Left lung (tissue), 10 donors: ENCODE measurements around the gene MYRFL. TPM values are rescaled to one million over a fixed set of nuclear protein-coding genes. Genes with fewer than 3 reads are reported as not detected.

Experiments used
- ATAC-seq: fragments of 200-7000 bp; cut with Tn5 transposase; one replicate; pipeline ENCODE4 v1.9.1; 2020; ENCODE audit warnings: moderate library complexity
- DNase-seq, 4 donors: peaks; one replicate each; pipeline ENCODE4 v3.0.0-alpha.2; 2013 to 2020
- H3K27ac ChIP-seq, 2 donors: fragments of 200-600 bp; sonication (generic) in 1 of 2; one replicate each; pipeline versions ENCODE4 v1.5.0 to v1.8.0; 2020 to 2021
- H3K27me3 ChIP-seq, 2 donors: fragments of 200-600 bp; sonication (generic) in 1 of 2; one replicate each; pipeline versions ENCODE4 v1.5.0 to v1.8.0; 2020 to 2021
- H3K36me3 ChIP-seq, 2 donors: fragments of 200-600 bp; sonication (generic) in 1 of 2; one replicate each; pipeline versions ENCODE4 v1.5.0 to v1.8.0; 2020 to 2021
- H3K4me1 ChIP-seq, 2 donors: fragments of 200-600 bp; one replicate each; pipeline ENCODE4 v1.8.0; 2021
- H3K4me3 ChIP-seq, 2 donors: fragments of 200-600 bp; sonication (generic) in 1 of 2; one replicate each; pipeline versions ENCODE4 v1.5.0 to v1.8.0; 2020 to 2021; ENCODE audit warnings: mild to moderate bottlenecking in 1 of 2
- H3K9me3 ChIP-seq, 2 donors: fragments of 200-600 bp; sonication (generic) in 1 of 2; one replicate each; pipeline versions ENCODE4 v1.5.0 to v1.8.0; 2020 to 2021
- CTCF ChIP-seq, 2 donors: fragments of 200-600 bp; sonication (generic) in 1 of 2; IDR thresholded peaks; one replicate each; pipeline versions ENCODE4 v1.5.0 to v1.8.0; 2021; ENCODE audit warnings: antibody characterized with exemption in 2 of 2
- intact Hi-C, 2 donors: fragments of 100-400 bp; cut with DNase I; formaldehyde crosslinking; loops; one replicate each; pipeline versions ENCODE4 v1.11.2 to v1.14.2; 2022
- polyA plus RNA-seq, 6 donors: library from polyadenylated mRNA; unstranded; fragments of 120-200 nt; gene quantifications; one replicate each; pipeline ENCODE4 v1.2.1, GENCODE V29; 2013; ENCODE audit not compliant: insufficient read length in 6 of 6
- total RNA-seq, 2 donors: library from RNA; stranded (reverse); fragmentation: NEBNext Ultra II Directional; extraction: Animal tissue kit (Norgen Biotek cat#: 25700); gene quantifications; one replicate each; pipeline ENCODE4 v1.2.1, GENCODE V29; 2021
- donor health status: DM: no; HTN: yes; CAD: no.
- donor health status: DM: no; HTN: no; CAD: no.

MYRFL gene
- total and polyA plus RNA-seq, 8 donors, result 0.17 to 2.5 (median 0.77) TPM

- intact Hi-C loops, result no loop called here
- Histone ChIP-seq H3K36me3 (no peaks in the 10 kb centered on the region), H3K4me1 (no peaks in the 10 kb centered on the region), H3K27ac (no peak overlapping the region), H3K9me3 (no peaks in the 10 kb centered on the region), H3K27me3 (no peaks in the 10 kb centered on the region), H3K4me3 (no peak overlapping the region)
- no peak for TF ChIP-seq CTCF (IDR thresholded peaks at IDR 0.05)
- DNase-seq (no peak), ATAC-seq (no peak)
Observed at GRCh38 chr12:69972136-69972535, 147.1 kb downstream of the MYRFL start.

- intact Hi-C loops, result no loop called here
- no peaks in the 10 kb centered on the region for H3K4me1 ChIP-seq
- H3K36me3 ChIP-seq, result no peaks in the 10 kb centered on the region
- no peak overlapping the region for H3K27ac ChIP-seq
- H3K9me3 ChIP-seq, result no peaks in the 10 kb centered on the region
- ATAC-seq (no peak), DNase-seq (no peak)
- no peaks in the 10 kb centered on the region for H3K27me3 ChIP-seq
- TF ChIP-seq CTCF (IDR thresholded peaks at IDR 0.05), result no peak
- H3K4me3 ChIP-seq, result no peak overlapping the region
Observed at GRCh38 chr12:69978020-69978419, 153.0 kb downstream of the MYRFL start.

- intact Hi-C loops, result no loop called here
Observed at GRCh38 chr12:69981881-69982475, 157.0 kb downstream of the MYRFL start.

GRCh38 chr12:69984241-69984640, 159.2 kb downstream of the MYRFL start:
- no peak overlapping the region for H3K27ac ChIP-seq
- TF ChIP-seq CTCF (IDR thresholded peaks at IDR 0.05), result no peak
- intact Hi-C loops, result no loop called here
- no peak for ATAC-seq
- H3K4me1 ChIP-seq, result peaks cover 0 to 13% of the 10 kb centered on the region in 2 donors
- DNase-seq, result no peak
- no peak overlapping the region for H3K4me3 ChIP-seq
- H3K27me3 ChIP-seq, result no peaks in the 10 kb centered on the region
- no peaks in the 10 kb centered on the region for H3K9me3 ChIP-seq
- H3K36me3 ChIP-seq, result no peaks in the 10 kb centered on the region

More at GRCh38 chr12:69981881-69982475, 157.0 kb downstream of the MYRFL start:
- TF ChIP-seq CTCF (IDR thresholded peaks at IDR 0.05), result no peak
- no peak overlapping the region for H3K27ac ChIP-seq
- no peaks in the 10 kb centered on the region for H3K27me3 ChIP-seq
- ATAC-seq, result no peak
- H3K4me3 ChIP-seq, result no peak overlapping the region
- no peaks in the 10 kb centered on the region for H3K36me3 ChIP-seq
- H3K4me1 ChIP-seq, result no peaks in the 10 kb centered on the region
- DNase-seq, result no peak
- no peaks in the 10 kb centered on the region for H3K9me3 ChIP-seq

- H3K4me3 ChIP-seq, result no peak overlapping the region
- ATAC-seq (no peak), DNase-seq (no peak)
- no peaks in the 10 kb centered on the region for H3K27me3 ChIP-seq
- TF ChIP-seq CTCF (IDR thresholded peaks at IDR 0.05), result peak in 1 of 2 donors; percentile 17
- H3K4me1 ChIP-seq, result peaks cover 0 to 13% of the 10 kb centered on the region in 2 donors
- no peak overlapping the region for H3K27ac ChIP-seq
- intact Hi-C loops, result no loop called here
- no peaks in the 10 kb centered on the region for H3K9me3 ChIP-seq
- H3K36me3 ChIP-seq, result no peaks in the 10 kb centered on the region
Observed at GRCh38 chr12:69985656-69986055, 160.6 kb downstream of the MYRFL start.
